ENCODE measurements around the gene HEXIM2. TPM values are rescaled to one million over a fixed set of nuclear protein-coding genes. Genes with fewer than 3 reads are reported as not detected.
A peak's percentile ranks its signal among the peaks of the same experiment; 100 is the strongest.

Gene HEXIM2
- total and polyA plus RNA-seq, 12 donors: 3.0 to 10.3 (median 6.3) TPM

- no peak for ATAC-seq
- peak overlapping the region in 8 of 10 donors; percentile 50 to 99 (median 97) for H3K27ac ChIP-seq
- 25 to 27% methylated on average over 8 of the region's 8 CpGs for WGBS, 2 donors
- intact Hi-C loops (cut with DNase I): loop anchor here in 2 of 10 donors (1.0 to 5.0 kb wide), 2 partner anchors 9 to 46 kb away; no protein-coding TSS in a partner anchor
- no peak for TF ChIP-seq CTCF (IDR thresholded peaks at IDR 0.05)
- no peak for DNase-seq
- peak overlapping the region; percentile 63 to 97 (median 76) for H3K4me3 ChIP-seq
- no peaks in the 10 kb centered on the region for H3K27me3 ChIP-seq
- H3K9me3 ChIP-seq: no peaks in the 10 kb centered on the region
- peaks cover 9 to 60% (median 47%) of the 10 kb centered on the region in 9 donors for H3K4me1 ChIP-seq
- H3K36me3 ChIP-seq: no peaks in the 10 kb centered on the region
Measured at GRCh38 chr17:45150911-45151809, 10.5 kb upstream of the HEXIM2 start.

GRCh38 chr17:45155029-45155428, 6.6 kb upstream of the HEXIM2 start:
- intact Hi-C loops (cut with DNase I): no loop called here
- peak overlapping the region in 3 of 10 donors; percentile 26 to 48 (median 39) for H3K27ac ChIP-seq
- H3K4me1 ChIP-seq: peaks cover 17 to 82% (median 67%) of the 10 kb centered on the region in 9 donors
- peaks cover 0 to 7% (median 0%) of the 10 kb centered on the region in 9 donors for H3K36me3 ChIP-seq
- DNase-seq (no peak), ATAC-seq (no peak)
- 94 to 95% methylated on average over 4 of the region's 4 CpGs for WGBS, 2 donors
- H3K4me3 ChIP-seq: no peak overlapping the region
- no peaks in the 10 kb centered on the region for H3K9me3 ChIP-seq
- no peaks in the 10 kb centered on the region for H3K27me3 ChIP-seq
- no peak for TF ChIP-seq CTCF (IDR thresholded peaks at IDR 0.05)

GRCh38 chr17:45155483-45155882, 6.2 kb upstream of the HEXIM2 start:
- H3K4me1 ChIP-seq: peaks cover 17 to 86% (median 68%) of the 10 kb centered on the region in 9 donors
- DNase-seq (no peak), ATAC-seq (no peak)
- H3K27me3 ChIP-seq: no peaks in the 10 kb centered on the region
- no peak overlapping the region for H3K4me3 ChIP-seq
- H3K36me3 ChIP-seq: peaks cover 0 to 7% (median 0%) of the 10 kb centered on the region in 9 donors
- intact Hi-C loops (cut with DNase I): no loop called here
- no peak for TF ChIP-seq CTCF (IDR thresholded peaks at IDR 0.05)
- H3K9me3 ChIP-seq: no peaks in the 10 kb centered on the region
- 85 to 94% methylated on average over 2 of the region's 2 CpGs for WGBS, 2 donors
- H3K27ac ChIP-seq: peak overlapping the region in 4 of 10 donors; percentile 3 to 48 (median 32)

- peaks cover 16 to 78% (median 60%) of the 10 kb centered on the region in 9 donors for H3K4me1 ChIP-seq
- H3K27me3 ChIP-seq: no peaks in the 10 kb centered on the region
- H3K27ac ChIP-seq: peak overlapping the region in 1 of 10 donors; percentile 48
- intact Hi-C loops (cut with DNase I): no loop called here
- ATAC-seq (no peak), DNase-seq (no peak)
- H3K9me3 ChIP-seq: no peaks in the 10 kb centered on the region
- TF ChIP-seq CTCF (IDR thresholded peaks at IDR 0.05): no peak
- H3K4me3 ChIP-seq: no peak overlapping the region
- 92 to 97% methylated on average over 3 of the region's 3 CpGs for WGBS, 2 donors
- peaks cover 0 to 7% (median 0%) of the 10 kb centered on the region in 9 donors for H3K36me3 ChIP-seq
Measured at GRCh38 chr17:45156242-45156641, 5.4 kb upstream of the HEXIM2 start.
